B cell (primary cell): ENCODE measurements around the gene PPP1R7. TPM values are rescaled to one million over a fixed set of nuclear protein-coding genes. Genes with fewer than 3 reads are reported as not detected.
A peak's percentile ranks its signal among the peaks of the same experiment; 100 is the strongest.

Source experiments
- ATAC-seq: fragments of 200-7000 bp; cut with Tn5 transposase; one replicate; pipeline ENCODE4 v1.10.0; 2021; ENCODE audit warnings: low read depth, mild to moderate bottlenecking, moderate number of reproducible peaks, moderate library complexity
- CTCF ChIA-PET: fragments of 350-600 bp; sonication (Branson Sonifier 250); formaldehyde crosslinking; loops from one replicate; lab custom pipeline; 2021; ENCODE audit warnings: antibody characterized with exemption, inconsistent platforms; lab: Charles Lee
- POLR2A ChIA-PET: fragments of 350-600 bp; sonication (Branson Sonifier 250); formaldehyde crosslinking; loops from one replicate; lab custom pipeline; 2021; ENCODE audit warnings: antibody characterized with exemption; lab: Charles Lee
- DNase-seq: peaks from one replicate; pipeline ENCODE4 v3.0.0; 2013
- H2AFZ ChIP-seq: 2 replicates; pipeline ENCODE4 v1.6.1; 2012; ENCODE audit warnings: mild to moderate bottlenecking, low read depth, low read length; ENCODE audit not compliant: insufficient read depth, poor library complexity, severe bottlenecking
- H3K27ac ChIP-seq, 2 donors: 1 replicate in 1 of 2; 2 replicates in 1 of 2; pipeline ENCODE4 v1.5.1; 2012 to 2013; ENCODE audit warnings: low read length in 2 of 2, mild to moderate bottlenecking in 2 of 2, moderate library complexity in 1 of 2
- H3K27me3 ChIP-seq, 4 experiments: fragments of 200-600 bp in 1 of 4; sonication (generic) in 1 of 4; replicated peaks in 1 of 4; 1 replicate in 2 of 4; 2 replicates in 2 of 4; pipeline versions ENCODE4 v1.6.1 to v1.7.0; 2013 to 2016; ENCODE audit warnings: low read length in 3 of 4, mild to moderate bottlenecking in 2 of 4, mixed read lengths in 1 of 4, moderate library complexity in 1 of 4; ENCODE audit not compliant: insufficient read depth in 4 of 4, control insufficient read depth in 3 of 4; ENCODE audit errors: control extremely low read depth in 1 of 4
- H3K36me3 ChIP-seq, 2 experiments: replicated peaks in 1 of 2; 1 replicate in 1 of 2; 2 replicates in 1 of 2; pipeline versions ENCODE4 v1.6.1 to v1.7.1; 2013; ENCODE audit warnings: low read length in 1 of 2; ENCODE audit not compliant: insufficient read depth in 2 of 2, control insufficient read depth in 1 of 2; ENCODE audit errors: control extremely low read depth in 1 of 2, extremely low read depth in 1 of 2
- H3K4me1 ChIP-seq, 2 donors: fragments of 200-600 bp in 1 of 2; sonication (generic) in 1 of 2; 1 replicate in 1 of 2; 2 replicates in 1 of 2; pipeline versions ENCODE4 v1.5.1 to v1.6.1; 2013 to 2017; ENCODE audit warnings: low read length in 2 of 2; ENCODE audit not compliant: control insufficient read depth in 2 of 2, insufficient read depth in 2 of 2
- H3K4me2 ChIP-seq: replicated peaks from 2 replicates; pipeline ENCODE3; 2012; ENCODE audit warnings: mild to moderate bottlenecking, low read depth, low read length; ENCODE audit not compliant: poor library complexity, severe bottlenecking
- H3K4me3 ChIP-seq, 5 experiments: fragments of 200-600 bp in 1 of 5; sonication (generic) in 1 of 5; 1 replicate in 3 of 5; 2 replicates in 2 of 5; pipeline versions ENCODE4 v1.5.1 to v1.7.0; 2011 to 2016; ENCODE audit warnings: low read length in 4 of 5, mild to moderate bottlenecking in 4 of 5, low read depth in 2 of 5, control low read depth in 1 of 5, moderate library complexity in 1 of 5; ENCODE audit not compliant: insufficient read depth in 1 of 5; ENCODE audit errors: control extremely low read depth in 1 of 5, extremely low read depth in 1 of 5
- H3K79me2 ChIP-seq: fragments of 200-600 bp; sonication (generic); one replicate; pipeline ENCODE4 v1.6.0; 2016; ENCODE audit warnings: low read length; ENCODE audit not compliant: control insufficient read depth, insufficient read depth
- H3K9ac ChIP-seq: fragments of 200-600 bp; sonication (generic); 2 replicates; pipeline ENCODE4 v1.6.1; 2017; ENCODE audit warnings: mild to moderate bottlenecking, low read length, moderate library complexity
- H3K9me3 ChIP-seq, 3 donors: one replicate each; pipeline versions ENCODE4 v1.6.1 to v1.7.1; 2013; ENCODE audit warnings: low read length in 2 of 3; ENCODE audit not compliant: control insufficient read depth in 2 of 3, insufficient read depth in 1 of 3; ENCODE audit errors: control extremely low read depth in 1 of 3
- H4K20me1 ChIP-seq: 2 replicates; pipeline ENCODE4 v1.6.0; 2012; ENCODE audit warnings: mild to moderate bottlenecking, low read length; ENCODE audit not compliant: insufficient read depth, control insufficient read depth, poor library complexity, severe bottlenecking
- H3K27ac Mint-ChIP-seq: one replicate; pipeline ENCODE4 v1.8.0; 2021; ENCODE audit warnings: mixed read lengths
- H3K27me3 Mint-ChIP-seq: one replicate; pipeline ENCODE4 v1.8.0; 2021; ENCODE audit warnings: mixed read lengths
- H3K4me1 Mint-ChIP-seq: one replicate; pipeline ENCODE4 v1.8.0; 2021; ENCODE audit warnings: mixed read lengths
- H3K4me3 Mint-ChIP-seq: one replicate; pipeline ENCODE4 v1.8.0; 2021; ENCODE audit warnings: mixed read lengths
- H3K9me3 Mint-ChIP-seq: one replicate; pipeline ENCODE4 v1.8.0; 2022; ENCODE audit warnings: mixed read lengths; ENCODE audit not compliant: insufficient read depth
- EZH2 ChIP-seq: IDR thresholded peaks from 2 replicates; pipeline ENCODE4 v1.6.1; 2012; ENCODE audit warnings: borderline replicate concordance, low read depth, mild to moderate bottlenecking, moderate library complexity, low read length; ENCODE audit not compliant: insufficient read depth, poor library complexity, severe bottlenecking
- WGBS: methylation state at CpG from one replicate; pipeline ENCODE4 v1.1.5; 2013; ENCODE audit warnings: missing lambda C conversion rate; ENCODE audit not compliant: insufficient coverage; 5-methylcytosine and 5-hydroxymethylcytosine counted together
- intact Hi-C: fragments of 100-400 bp; cut with micrococcal nuclease; formaldehyde crosslinking; loops from one replicate; pipeline ENCODE4 v1.10.0; 2022
- polyA plus RNA-seq: library from polyadenylated mRNA; depleted of rRNA; stranded (reverse); fragments of >200 nt; gene quantifications from 2 replicates; pipeline ENCODE4 v1.2.3, GENCODE V29; 2012
- total RNA-seq, 2 donors: library from RNA; stranded (reverse); fragments of 120-200 nt in 1 of 2; gene quantifications; 1 replicate in 1 of 2; 2 replicates in 1 of 2; pipeline versions ENCODE4 v1.2.3 to v1.2.4, GENCODE V29; 2013 to 2022
- TF ChIP-seq, protein P1 (sequence below): fragments of 200-600 bp; IDR thresholded peaks from one replicate; pipeline ENCODE4 v1.8.0; 2022; ENCODE audit warnings: antibody characterized with exemption, mild to moderate bottlenecking

Gene PPP1R7
- total and polyA plus RNA-seq, 2 donors (not counting 1 experiment from before 2014, with no cell fraction given) = 37.7 to 50.9 TPM

DNA sequence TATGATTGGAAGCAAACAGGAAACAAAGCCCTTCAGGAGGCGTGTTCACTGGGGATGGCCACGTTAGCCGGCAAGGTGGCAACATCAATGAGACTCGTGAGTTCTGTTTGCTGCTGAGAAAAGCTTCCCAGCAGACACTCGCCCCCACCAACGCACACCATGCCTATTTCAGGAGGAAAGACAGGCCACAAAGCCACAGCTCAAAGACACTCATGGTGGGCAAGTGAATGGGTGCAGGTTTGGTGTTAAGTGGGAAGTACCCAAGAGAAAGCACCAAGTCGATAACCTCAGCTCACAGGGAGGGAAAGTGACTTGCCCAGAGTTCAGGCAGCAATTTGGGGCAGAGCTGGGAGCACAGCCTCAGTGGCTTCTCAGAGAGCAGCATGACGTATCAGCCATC, 37.7 kb upstream of the PPP1R7 start:
- Histone ChIP-seq H3K9me3 (peaks cover 0 to 6% (median 0%) of the 10 kb centered on the region in 3 donors), H3K27me3 (no peaks in the 10 kb centered on the region), H3K9ac (no peak overlapping the region), H2AFZ (no peak overlapping the region), H3K27ac (peak overlapping the region; percentile 89 to 95), H3K36me3 (peaks cover 0 to 31% of the 10 kb centered on the region in 2 experiments), H3K4me3 (no peak overlapping the region), H3K4me1 (peaks cover 35 to 55% of the 10 kb centered on the region in 2 donors), H3K79me2 (peaks cover 4% of the 10 kb centered on the region), H3K4me2 (peak overlapping the region; percentile 18), H4K20me1 (no peaks in the 10 kb centered on the region)
- DNase-seq (peak; percentile 43), ATAC-seq (no peak)
- Mint-ChIP-seq H3K4me1 (peaks cover 53% of the 10 kb centered on the region), H3K4me3 (peak overlapping the region; percentile 59), H3K27ac (peak overlapping the region; percentile 57), H3K27me3 (no peaks in the 10 kb centered on the region), H3K9me3 (no peaks in the 10 kb centered on the region)
- no peak for TF ChIP-seq EZH2
- TF ChIP-seq, protein P1, sequence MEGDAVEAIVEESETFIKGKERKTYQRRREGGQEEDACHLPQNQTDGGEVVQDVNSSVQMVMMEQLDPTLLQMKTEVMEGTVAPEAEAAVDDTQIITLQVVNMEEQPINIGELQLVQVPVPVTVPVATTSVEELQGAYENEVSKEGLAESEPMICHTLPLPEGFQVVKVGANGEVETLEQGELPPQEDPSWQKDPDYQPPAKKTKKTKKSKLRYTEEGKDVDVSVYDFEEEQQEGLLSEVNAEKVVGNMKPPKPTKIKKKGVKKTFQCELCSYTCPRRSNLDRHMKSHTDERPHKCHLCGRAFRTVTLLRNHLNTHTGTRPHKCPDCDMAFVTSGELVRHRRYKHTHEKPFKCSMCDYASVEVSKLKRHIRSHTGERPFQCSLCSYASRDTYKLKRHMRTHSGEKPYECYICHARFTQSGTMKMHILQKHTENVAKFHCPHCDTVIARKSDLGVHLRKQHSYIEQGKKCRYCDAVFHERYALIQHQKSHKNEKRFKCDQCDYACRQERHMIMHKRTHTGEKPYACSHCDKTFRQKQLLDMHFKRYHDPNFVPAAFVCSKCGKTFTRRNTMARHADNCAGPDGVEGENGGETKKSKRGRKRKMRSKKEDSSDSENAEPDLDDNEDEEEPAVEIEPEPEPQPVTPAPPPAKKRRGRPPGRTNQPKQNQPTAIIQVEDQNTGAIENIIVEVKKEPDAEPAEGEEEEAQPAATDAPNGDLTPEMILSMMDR = no peak
- WGBS = 64% methylated on average over 6 of the region's 8 CpGs
- CTCF ChIA-PET = interaction anchor here (0.7 kb wide), 1 partner anchor 129 kb away, joined by 3 read pairs; no protein-coding TSS in a partner anchor
- POLR2A ChIA-PET = interaction anchor here (0.5 to 1.6 kb wide), 4 partner anchors 10 to 76 kb away, joined by 3 to 7 read pairs (median 4); partner anchors contain the start of genes MTERF4 and PASK
- intact Hi-C loops = no loop called here

GRCh38 chr2:241114836-241115235, 35.4 kb upstream of the PPP1R7 start:
- H3K4me3 Mint-ChIP-seq = no peak overlapping the region
- ATAC-seq (no peak), DNase-seq (no peak)
- H3K4me1 ChIP-seq = peaks cover 19 to 33% of the 10 kb centered on the region in 2 donors
- CTCF ChIA-PET = no interaction called here
- H4K20me1 ChIP-seq = no peaks in the 10 kb centered on the region
- no peak overlapping the region for H3K4me3 ChIP-seq
- no peak overlapping the region for H3K9ac ChIP-seq
- H3K9me3 Mint-ChIP-seq = no peaks in the 10 kb centered on the region
- peaks cover 32% of the 10 kb centered on the region for H3K4me1 Mint-ChIP-seq
- H3K27ac ChIP-seq = no peak overlapping the region
- TF ChIP-seq, protein P1 = no peak
- no peak for TF ChIP-seq EZH2
- no peak overlapping the region for H2AFZ ChIP-seq
- no peaks in the 10 kb centered on the region for H3K27me3 Mint-ChIP-seq
- H3K9me3 ChIP-seq = no peaks in the 10 kb centered on the region
- 98% methylated on average over 11 of the region's 11 CpGs for WGBS
- POLR2A ChIA-PET = no interaction called here
- intact Hi-C loops = no loop called here
- H3K27ac Mint-ChIP-seq = peak overlapping the region; percentile 7
- no peak overlapping the region for H3K4me2 ChIP-seq
- H3K79me2 ChIP-seq = peaks cover 4% of the 10 kb centered on the region
- H3K36me3 ChIP-seq = peaks cover 0 to 33% of the 10 kb centered on the region in 2 experiments
- H3K27me3 ChIP-seq = no peaks in the 10 kb centered on the region
